Nucleus accumbens (tissue), 56 donors: ENCODE data around the gene KIAA0040.
"Not testable (repeated sequence)": the region's sequence is repeated elsewhere in the genome, so short reads cannot be mapped to it uniquely, and the experiment has no call there.

Experiments
- DNase-seq, 56 donors: peaks; one replicate each; lab custom pipeline; 2025; lab: John Stamatoyannopoulos, UW

Gene KIAA0040

DNA sequence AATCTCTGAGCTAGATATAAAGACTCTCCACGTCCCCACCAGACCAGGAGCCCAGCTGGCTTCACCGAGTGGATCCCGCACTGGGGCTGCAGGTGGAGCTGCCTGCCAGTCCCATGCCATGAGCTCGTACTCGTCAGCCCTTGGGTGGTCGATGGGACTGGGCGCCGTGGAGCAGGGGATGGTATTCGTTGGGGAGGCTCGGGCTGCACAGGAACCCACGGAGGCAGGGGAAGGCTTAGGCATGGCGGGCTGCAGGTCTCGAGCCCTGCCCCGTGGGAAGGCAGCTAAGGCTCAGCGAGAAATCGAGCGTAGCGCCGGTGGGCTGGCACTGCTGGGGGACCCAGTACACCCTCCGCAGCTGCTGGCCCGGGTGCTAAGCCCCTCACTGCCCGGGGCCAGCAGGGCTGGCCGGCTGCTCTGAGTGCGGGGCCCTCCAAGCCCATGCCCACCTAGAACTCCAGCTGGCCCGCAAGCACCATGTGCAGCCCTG, 84.2 kb downstream of the KIAA0040 start:
- not testable (repeated sequence) for DNase-seq
